Hypothalamus (tissue), 51 donors: ENCODE measurements around the gene PSMB7.

ENCODE experiments used
- DNase-seq, 51 donors: peaks; one replicate each; lab custom pipeline; 2025; lab: John Stamatoyannopoulos, UW

The PSMB7 gene

GRCh38 chr9:124415102-124415851 is at the start of gene PSMB7:
PSMB7 (minus strand) TSS chr9:124415442; CDS start chr9:124415425, 17 bp downstream.
- peak; percentile 52 to 95 (median 89) for DNase-seq

- no peak for DNase-seq
These were observed 47.5 kb upstream of the PSMB7 start for GRCh38 chr9:124462739-124463138.

- no peak for DNase-seq
These were observed 43.2 kb upstream of the PSMB7 start for GRCh38 chr9:124458441-124458840.

- DNase-seq: no peak
These were observed 42.7 kb upstream of the PSMB7 start for GRCh38 chr9:124457887-124458431.

- DNase-seq: no peak
These were observed 42.0 kb upstream of the PSMB7 start for GRCh38 chr9:124457079-124457886.

GRCh38 chr9:124456341-124457078 is 41.3 kb upstream of the PSMB7 start:
- DNase-seq: no peak

GRCh38 chr9:124455820-124456219 is 40.6 kb upstream of the PSMB7 start:
- no peak for DNase-seq

GRCh38 chr9:124454791-124455443 is 39.7 kb upstream of the PSMB7 start:
- DNase-seq: no peak

GRCh38 chr9:124454296-124454695 is 39.1 kb upstream of the PSMB7 start:
- DNase-seq: no peak

- no peak for DNase-seq
These were observed 38.4 kb upstream of the PSMB7 start for GRCh38 chr9:124453586-124454191.

- no peak for DNase-seq
These were observed 37.8 kb upstream of the PSMB7 start for GRCh38 chr9:124452841-124453585.

- no peak for DNase-seq
These were observed 37.1 kb upstream of the PSMB7 start for GRCh38 chr9:124452326-124452725.

- DNase-seq: no peak
These were observed 35.9 kb upstream of the PSMB7 start for GRCh38 chr9:124450931-124451661.

- peak in 1 of 51 donors; percentile 12 for DNase-seq
These were observed 35.1 kb upstream of the PSMB7 start, which contains the start of gene ADGRD2 for GRCh38 chr9:124450241-124450924. ADGRD2 (plus strand) TSS chr9:124450451; CDS start chr9:124451667, 1,216 bp downstream.

GRCh38 chr9:124449381-124450151 is 34.3 kb upstream of the PSMB7 start:
- no peak for DNase-seq

GRCh38 chr9:124448019-124448418 is 32.8 kb upstream of the PSMB7 start:
- peak in 2 of 51 donors; percentile 4 to 29 for DNase-seq

- no peak for DNase-seq
These were observed 32.0 kb upstream of the PSMB7 start for GRCh38 chr9:124447297-124447661.
